COLO668 (cell line): Measurements from ENCODE around the gene ZNF311.
A peak's percentile ranks its signal among the peaks of the same experiment; 100 is the strongest.
"Not testable (repeated sequence)": the region's sequence is repeated elsewhere in the genome, so short reads cannot be mapped to it uniquely, and the experiment has no call there.

Experiments
- DNase-seq: peaks from one replicate; lab custom pipeline; 2025; ENCODE audit not compliant: unreplicated experiment; lab: John Stamatoyannopoulos, UW

Gene ZNF311

DNA sequence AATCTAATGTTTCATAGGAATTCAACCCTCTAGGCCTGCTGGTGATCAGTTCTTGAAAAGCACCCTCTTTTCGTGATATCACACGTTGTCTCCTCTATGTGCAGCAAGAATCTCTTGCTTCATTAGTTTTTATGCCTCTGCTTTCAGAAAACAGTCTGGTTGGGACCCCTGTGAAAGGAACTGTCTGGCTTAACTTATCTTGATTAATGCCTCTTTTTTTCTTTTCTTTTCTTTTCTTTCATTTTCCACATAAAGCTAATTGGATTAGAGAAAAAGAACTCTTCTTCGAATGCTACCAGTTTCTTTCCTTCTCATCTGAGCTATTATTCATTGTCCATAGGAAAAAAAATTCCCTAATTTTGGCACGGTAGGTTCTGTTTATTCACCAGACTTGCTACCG lies 21.3 kb downstream of the ZNF311 start:
- DNase-seq: no peak

DNA sequence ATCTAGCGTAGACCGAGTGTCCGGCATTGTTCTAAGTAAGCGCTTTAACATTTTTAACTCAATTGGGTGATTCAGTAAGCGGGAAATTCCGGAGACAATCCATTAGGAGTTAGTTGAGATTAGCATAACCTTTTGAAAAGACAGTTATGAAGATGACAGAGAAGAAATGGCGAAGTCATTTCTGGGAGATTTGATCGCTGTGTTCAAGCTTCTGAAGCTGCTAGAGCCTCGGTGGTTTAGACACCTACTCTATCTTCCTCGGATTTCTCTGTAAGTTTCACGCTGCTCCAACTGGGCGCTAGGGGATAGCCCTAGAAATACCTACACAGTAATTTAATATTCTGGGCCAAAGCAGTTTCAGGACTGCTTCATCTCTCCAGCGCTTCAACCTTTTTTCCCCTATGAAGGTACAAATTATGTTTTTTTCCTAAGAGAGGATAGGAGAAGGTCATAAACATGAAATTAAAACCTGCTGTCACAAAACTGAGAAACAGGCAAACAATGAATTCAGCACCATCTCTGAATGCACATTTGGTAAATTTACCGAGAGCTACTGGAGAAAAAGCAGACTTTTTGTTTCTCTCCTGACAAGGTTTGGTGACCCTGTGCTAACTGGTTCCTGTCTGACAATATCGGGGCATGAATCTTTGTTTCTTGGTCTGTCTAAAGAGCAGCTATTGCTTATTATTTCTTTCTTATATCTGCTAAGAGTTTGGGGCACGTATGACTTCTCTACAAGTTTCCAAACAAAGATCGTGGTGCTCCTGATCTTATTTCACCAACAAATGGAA lies 22.4 kb downstream of the ZNF311 start:
- DNase-seq: peak; percentile 0

DNA sequence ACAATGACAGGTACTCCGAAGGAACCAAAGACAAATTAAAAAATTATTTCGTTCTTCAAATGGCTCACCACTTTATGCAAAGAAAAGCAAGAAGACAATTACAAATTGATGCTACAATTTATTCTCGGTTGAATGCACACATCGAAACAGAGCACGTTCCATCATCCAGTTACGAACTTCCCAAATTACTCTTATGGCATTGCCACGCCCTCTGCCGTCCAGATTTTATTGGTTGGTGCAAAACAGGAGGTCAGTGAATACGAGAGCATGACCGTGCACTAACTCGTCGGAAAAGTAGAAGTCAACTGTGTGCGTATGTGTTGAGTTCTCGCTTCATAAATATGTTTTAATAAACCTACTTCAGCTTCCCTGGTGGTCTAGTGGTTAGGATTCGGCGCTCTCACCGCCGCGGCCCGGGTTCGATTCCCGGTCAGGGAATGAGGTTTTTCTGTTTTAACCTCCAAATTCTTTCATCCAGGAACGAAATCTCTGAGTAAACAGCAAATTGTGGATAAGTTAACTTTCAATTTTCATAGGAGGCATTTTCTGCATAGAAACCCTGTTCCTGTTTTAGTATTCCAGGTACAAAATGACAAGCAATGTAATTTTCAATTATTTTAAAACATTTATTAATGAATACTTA lies 23.2 kb downstream of the ZNF311 start:
- DNase-seq: peak; percentile 35

DNA sequence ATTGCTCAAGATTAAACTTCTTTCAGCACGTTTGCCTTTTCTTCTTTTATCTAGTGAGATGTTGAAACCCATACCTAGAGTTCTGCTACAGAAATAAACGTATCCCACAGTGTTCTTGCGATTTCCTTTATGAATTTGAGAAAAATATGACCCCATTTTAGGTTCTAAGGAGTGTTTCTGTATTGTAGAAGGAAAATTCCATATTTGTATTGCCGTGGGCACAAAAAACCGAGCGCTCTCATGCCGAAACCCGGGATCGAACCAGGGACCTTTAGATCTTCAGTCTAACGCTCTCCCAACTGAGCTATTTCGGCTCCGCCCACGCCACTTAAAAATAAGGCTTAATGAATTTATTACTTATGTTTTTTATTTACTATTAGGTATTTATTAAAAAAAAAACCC lies 23.7 kb downstream of the ZNF311 start:
- DNase-seq: peak; percentile 53

DNA sequence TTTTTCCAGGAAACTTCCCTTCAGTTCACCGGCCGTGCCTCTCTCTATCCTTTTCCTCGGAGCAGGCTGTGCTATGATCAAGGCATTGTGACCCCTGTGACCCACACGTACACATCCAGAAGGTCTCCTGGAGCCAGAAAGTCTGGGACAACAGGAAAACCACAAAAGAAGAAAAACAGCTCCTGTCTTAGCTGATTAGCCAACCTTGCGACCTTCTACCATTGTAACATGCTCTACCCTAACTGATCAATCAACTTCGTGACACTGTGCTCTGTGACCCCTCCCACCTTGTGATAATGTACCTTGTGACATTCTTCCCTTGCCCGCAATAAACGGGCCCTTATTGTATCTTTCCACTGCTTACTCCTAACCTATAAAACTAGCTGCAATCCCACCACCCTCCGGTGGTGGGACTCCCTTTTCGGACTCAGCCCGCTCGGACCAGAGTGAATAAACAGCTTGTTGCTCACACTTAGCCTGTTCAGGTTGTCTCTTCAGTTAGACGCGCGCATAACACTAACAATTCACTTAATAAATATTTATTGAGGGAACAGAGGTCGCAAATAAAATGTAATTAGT lies 24.2 kb downstream of the ZNF311 start:
- peak; percentile 34 for DNase-seq

DNA sequence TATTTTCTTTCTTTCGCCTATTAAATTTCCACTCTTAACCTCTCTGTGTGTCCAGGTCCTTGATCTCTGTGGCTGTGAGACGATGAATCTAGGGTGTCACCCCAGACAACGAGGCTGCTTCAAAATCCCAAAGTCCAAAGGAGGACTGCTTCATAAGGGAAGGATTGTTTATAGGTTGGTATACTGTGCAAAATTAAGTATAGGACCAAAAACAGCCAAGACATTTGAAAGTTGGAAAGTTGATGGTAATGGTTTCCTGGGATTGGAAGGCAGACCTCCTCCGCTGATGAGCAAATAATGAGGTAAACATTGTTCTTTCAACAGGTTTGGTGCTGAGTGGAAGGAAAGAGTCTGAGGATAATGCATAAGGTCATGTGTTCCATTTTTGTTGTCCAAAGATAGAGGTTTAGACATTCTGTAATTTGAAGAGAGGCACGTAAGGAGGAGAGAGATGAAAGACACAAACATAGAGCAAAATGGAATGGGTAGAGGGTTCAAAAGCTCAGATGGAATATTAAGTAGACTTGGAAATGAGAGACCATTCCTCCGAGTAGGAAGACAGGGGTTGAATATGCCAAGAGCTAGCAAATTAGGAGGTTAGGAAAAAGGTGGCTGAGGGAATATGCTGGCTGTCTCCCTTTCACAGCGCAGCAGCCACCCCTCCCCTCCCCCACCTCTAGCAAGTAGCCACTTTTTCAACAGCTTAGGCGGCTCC lies 24.8 kb downstream of the ZNF311 start:
- no peak for DNase-seq

DNA sequence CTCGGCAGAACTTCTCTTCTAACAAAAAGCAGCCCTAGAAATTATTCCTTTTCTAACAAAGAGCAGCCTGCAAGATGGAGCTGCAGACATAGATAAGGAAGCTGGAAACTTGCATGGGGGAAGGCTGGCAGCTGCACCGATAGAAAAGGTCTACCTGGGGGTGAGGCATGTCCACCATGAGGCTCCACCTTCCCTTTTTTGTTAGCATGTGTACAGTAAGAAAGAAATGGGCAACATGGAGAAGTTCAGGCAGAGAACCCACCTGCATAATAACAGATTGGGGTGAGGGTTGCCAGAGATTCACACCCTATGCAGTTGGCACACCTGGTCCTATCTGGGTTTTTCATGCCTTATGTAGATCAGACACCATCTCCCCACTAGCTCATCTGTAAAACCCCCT lies 25.4 kb downstream of the ZNF311 start:
- DNase-seq: no peak

DNA sequence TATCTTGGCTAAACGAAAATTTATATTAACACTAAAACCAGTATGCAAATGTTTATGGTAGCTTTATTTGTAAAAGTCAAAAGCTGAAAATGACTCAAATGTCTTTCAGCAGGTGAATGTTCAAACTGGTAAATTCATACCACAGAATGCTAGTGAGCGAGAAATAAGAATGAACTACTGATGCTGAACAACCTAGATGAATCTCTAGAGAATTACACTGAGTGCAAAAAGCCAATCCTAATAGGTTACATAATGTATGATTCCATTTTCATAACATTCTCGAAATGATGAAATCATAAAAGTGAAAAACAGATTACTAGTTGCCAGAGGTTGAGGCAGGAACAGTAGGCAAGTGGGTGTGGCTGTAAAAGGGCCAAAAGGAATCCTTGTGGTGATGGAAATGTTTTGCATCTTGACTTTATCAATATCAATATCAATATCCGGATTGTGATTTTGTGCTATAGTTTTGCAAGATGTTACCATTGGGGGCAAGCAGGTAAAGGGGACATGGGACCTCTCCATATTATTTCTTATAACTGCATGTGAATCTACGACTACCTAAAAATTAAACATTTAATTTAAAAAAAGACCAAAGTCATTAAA lies 26.1 kb downstream of the ZNF311 start:
- DNase-seq: no peak

DNA sequence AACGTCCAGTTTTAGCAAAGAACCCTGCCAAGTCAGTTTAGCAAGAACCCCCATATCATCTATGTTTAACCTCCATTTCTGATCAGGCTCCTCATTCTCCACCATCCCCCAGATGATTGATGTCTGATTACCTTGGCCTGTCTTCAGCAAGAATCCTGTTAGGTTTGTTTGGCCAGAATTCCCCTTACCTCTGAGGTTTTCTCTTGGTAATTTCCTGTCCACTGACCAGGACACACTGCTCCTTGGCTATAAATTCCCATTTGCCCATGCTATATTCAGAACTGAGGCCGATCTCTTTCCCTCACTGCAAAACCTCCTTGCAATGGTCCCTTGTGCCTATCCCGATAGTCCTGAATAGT lies 27.0 kb downstream of the ZNF311 start:
- no peak for DNase-seq

DNA sequence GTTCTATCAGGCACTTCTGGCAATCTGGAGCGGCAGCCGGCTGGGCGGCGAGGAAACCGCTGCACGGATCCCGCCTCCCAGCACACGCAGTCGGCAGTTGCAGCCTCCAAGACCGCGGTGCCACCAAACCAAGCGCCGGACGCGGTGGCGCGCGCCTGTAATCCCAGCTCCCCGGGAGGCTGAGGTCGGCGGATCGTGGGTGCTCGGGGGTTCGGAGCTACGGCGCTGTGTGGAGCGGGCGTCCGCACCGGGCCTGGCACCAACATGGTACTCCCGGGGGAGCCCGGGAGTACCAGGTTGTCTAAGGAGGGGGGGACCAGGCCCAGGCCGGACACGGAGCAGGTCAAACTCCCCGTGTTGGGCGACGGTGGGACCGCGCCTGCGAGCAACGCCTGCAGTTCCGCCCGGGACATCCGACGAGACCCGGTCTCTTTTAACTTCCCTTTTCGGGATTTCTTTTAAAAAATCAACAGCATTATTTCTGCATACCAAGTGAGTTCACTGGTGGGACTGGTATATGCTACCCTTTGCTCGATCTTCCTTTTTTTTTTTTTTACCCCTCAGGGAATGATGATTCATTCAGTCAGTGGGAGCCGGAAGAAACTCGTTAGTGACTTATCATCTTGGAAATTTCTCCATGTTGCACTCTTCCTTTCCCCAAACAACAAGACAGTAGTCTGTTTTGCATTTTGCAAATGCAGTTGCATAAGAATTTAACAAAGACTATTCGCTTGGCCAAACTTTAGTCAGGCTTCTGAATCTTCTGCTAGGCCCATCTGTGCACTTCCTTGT lies 27.6 kb downstream of the ZNF311 start:
- no peak for DNase-seq

DNA sequence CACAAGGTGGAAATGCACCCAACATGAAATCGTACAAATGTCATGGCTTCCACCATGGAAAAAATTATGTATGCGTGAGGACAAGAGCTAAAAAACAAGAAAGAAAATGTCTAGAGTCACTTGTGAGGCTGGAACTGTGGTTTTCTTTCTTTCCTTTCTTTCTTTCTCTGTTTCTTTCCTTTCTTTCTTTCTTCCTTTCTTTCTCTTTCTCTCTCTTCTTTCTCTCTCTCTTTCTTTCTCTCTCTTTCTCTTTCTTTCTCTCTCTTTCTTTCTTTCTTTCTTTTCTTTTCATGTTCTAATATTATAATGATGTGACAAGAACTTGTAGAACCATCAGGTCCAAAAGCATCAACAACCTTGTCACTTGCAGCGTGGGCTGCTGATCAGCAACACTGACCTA lies 28.4 kb downstream of the ZNF311 start:
- DNase-seq: no peak

DNA sequence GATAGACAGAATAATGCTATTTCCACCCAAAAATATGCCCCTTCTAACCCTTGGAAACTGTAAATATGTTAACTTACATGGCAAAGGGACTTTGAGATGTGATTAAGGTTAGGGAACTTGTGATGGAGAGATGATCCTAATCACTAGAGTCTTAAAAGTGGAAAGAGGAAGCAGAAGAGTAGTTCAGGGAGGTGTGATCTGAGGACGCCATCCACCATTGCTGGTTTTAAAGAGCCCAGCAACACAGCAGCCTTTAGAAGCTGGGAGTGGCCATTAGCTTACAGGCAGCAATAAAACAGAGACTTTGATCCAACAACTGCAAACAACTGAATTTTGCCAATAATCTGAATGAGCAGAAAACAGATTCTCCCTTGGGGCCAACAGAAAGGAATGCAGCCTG lies 30.6 kb downstream of the ZNF311 start:
- DNase-seq: no peak

DNA sequence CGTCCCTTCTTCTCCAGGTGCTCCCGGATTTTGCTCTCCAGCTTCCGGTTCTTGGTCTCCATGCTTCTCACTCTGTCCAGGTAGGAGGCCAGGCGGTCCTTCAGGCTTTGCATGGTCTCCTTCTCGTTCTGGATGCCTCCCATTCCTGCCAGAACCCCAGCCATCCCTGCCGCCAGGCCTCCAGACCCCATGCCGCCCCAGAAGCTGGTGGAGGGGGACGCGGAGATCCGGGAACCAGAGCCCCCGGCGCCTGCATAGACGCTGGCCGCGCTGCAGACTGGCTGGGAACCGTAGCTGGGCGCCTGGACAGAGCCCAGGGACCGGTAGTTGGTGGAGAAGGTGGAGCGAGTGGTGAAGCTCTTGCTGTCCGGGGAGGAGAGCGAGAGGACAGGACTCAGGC lies 35.1 kb downstream of the ZNF311 start:
- not testable (repeated sequence) for DNase-seq

DNA sequence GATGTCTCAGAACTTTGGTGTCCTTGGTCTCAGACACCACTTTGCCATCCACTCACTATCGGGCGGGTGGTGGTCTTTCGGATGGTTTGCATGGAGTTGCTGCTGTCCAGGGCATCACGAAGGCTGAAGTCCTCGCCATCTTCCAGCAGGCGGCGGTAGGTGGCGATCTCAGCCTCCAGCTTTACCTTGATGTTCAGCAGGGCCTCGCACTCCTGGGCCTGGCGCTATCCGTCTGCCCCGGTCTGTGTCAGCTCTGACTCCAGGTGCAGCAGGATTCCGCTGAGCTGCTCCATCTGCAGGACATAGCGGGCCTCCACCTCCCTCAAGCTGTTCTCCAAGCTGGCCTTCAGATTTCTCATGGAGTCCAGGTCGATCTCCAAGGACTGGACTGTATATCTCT lies 36.0 kb downstream of the ZNF311 start:
- no peak for DNase-seq

DNA sequence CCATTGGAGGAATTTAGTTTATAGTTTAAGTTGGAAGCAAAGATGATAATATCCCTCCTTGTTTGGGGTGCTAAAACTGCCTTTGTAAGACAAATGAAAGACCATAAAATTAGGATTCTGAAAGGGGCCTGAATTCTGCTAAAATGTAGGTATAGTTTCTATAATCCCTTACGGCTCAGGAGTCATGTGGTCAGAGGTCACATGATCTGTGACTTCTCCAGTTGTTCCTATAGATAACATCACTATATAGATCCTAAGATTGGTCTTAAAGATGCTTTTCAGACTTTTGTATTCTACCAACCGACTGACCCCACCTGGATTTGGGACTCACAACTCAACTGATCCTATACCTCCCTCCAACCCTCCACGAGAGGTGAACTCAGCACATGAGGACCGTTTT lies 36.6 kb downstream of the ZNF311 start:
- DNase-seq: no peak

DNA sequence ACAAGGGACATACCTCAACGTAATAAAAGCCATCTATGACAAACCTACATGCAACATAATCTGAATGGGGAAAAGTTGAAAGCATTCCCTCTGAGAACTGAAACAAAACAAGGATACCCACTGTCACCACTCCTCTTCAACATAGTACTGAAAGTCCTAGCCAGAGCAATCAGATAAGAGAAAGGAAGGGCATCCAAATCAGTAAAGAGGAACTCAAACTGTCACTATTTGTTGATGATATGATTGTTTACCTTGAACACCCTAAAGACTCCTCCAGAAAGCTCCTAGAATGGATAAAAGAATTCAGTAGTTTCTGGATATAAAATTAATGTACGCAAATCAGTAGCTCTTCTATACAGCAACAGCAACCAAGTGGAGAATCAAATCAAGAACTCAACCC lies 39.4 kb downstream of the ZNF311 start:
- no peak for DNase-seq

DNA sequence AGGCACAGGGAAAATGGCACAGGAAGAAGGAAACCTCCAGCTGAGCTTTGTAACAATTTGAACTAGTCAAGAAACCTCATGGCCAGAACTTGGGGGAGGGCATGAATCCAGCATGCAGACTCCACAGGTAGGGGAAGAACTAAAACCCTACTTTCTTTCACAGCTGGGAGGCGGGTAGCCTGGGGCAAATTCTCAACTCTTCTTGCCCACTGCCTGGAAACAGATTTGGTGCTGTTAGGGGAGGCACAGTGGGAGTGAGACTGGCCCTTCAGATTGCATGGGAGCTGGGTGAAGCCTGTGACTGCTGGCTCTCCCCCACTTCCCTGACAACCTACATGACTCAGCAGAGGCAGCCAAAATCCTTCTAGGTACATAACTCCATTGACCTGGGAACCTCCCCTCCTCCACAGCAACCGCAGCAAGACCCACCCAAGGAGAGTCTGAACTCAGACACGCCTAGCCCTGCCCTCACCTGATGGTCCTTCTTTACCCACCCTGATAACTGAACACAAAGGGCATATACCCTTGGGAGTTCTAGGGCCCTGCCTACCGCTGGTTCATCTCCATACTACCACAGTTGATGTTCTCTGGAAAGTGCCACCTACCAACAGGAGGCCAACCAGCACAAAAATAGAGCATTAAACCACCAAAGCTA lies 44.1 kb downstream of the ZNF311 start:
- DNase-seq: no peak

DNA sequence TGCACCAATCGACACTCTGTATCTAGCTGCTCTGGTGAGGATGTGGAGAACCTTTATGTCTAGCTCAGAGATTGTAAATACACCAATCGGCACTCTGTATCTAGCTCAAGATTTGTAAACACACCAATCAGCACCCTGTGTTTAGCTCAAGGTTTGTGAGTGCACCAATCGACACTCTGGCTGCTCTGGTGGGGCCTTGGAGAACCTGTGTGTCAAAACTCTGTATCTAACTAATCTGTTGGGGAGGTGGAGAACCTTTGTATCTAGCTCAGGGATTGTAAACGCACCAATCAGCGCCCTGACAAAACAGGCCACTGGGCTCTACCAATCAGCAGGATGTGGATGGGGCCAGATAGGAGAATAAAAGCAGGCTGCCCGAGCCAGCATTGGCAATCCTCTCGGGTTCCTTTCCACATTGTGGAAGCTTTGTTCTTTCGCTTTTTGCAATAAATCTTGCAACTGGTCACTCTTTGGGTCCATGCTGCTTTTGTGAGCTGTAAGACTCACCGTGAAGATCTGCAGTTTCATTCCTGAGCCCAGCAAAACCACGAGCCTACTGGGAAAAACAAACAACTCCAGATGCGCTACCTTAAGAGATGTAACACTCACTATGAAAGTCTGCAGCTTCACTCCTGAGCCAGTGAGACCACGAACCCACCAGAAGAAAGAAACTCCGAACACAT lies 46.4 kb downstream of the ZNF311 start:
- not testable (repeated sequence) for DNase-seq

DNA sequence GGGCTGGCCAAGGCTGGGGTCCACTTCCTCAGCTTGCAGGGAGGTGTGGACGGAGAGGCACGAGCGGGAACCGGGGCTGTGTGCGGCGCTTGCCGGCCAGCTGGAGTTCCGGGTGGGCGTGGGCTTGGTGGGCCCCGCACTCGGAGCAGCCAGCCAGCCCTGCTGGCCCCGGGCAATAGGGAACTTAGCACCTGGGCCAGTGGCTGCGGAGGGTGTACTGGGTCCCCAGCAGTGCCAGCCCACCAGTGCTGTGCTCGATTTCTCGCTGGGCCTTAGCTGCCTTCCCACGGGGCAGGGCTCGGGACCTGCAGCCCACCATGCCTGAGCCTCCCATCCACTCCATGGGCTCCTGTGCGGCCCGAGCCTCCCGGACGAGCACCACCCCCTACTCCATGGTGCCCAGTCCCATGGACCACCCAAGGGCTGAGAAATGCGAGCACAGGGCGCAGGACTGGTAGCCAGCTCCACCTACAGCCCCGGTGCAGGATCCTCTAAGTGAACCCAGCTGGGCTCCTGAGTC lies 47.3 kb downstream of the ZNF311 start:
- not testable (repeated sequence) for DNase-seq
